A673 (cell line): Measurements from ENCODE around the gene SEC14L5. TPM values are rescaled to one million over a fixed set of nuclear protein-coding genes. Genes with fewer than 3 reads are reported as not detected.

Source experiments
- BruUV-seq: library from RNA; stranded (reverse); fragments of 400-500 nt; replicated peaks from 2 replicates; lab custom pipeline; 2021; lab: Mats Ljungman, UMichigan
- CTCF ChIA-PET: fragments of 300-600 bp; sonication (Branson Sonifier 250); formaldehyde crosslinking; loops from one replicate; lab custom pipeline; 2022; ENCODE audit warnings: antibody characterized with exemption; lab: Charles Lee
- POLR2A ChIA-PET: fragments of 300-600 bp; sonication (Branson Sonifier 250); formaldehyde crosslinking; loops from one replicate; lab custom pipeline; 2022; ENCODE audit warnings: antibody characterized with exemption; ENCODE audit not compliant: low non-redundant PET; lab: Charles Lee
- DNase-seq: peaks from one replicate; pipeline ENCODE4 v3.0.0-alpha.2; 2015; ENCODE audit warnings: low spot score
- H3K27ac ChIP-seq: fragments of 200-600 bp; sonication (generic); 2 replicates; pipeline ENCODE4 v1.5.1; 2016; ENCODE audit warnings: mixed run types, low read depth, mild to moderate bottlenecking, mixed read lengths, antibody characterized with exemption, low read length; ENCODE audit not compliant: poor library complexity, severe bottlenecking
- H3K27me3 ChIP-seq: fragments of 200-600 bp; sonication (generic); replicated peaks from 2 replicates; pipeline ENCODE4 v1.6.1; 2017; ENCODE audit warnings: mixed run types, low read depth, mild to moderate bottlenecking, mixed read lengths, antibody characterized with exemption, low read length; ENCODE audit not compliant: insufficient read depth, poor library complexity
- H3K36me3 ChIP-seq: fragments of 200-600 bp; sonication (generic); 2 replicates; pipeline ENCODE4 v1.6.1; 2016; ENCODE audit warnings: mixed run types, mild to moderate bottlenecking, mixed read lengths, antibody characterized with exemption, low read length; ENCODE audit not compliant: insufficient read depth, poor library complexity, severe bottlenecking
- H3K4me1 ChIP-seq: fragments of 200-600 bp; sonication (generic); 2 replicates; pipeline ENCODE4 v1.6.1; 2017; ENCODE audit warnings: mixed run types, mild to moderate bottlenecking, mixed read lengths, antibody characterized with exemption, low read length; ENCODE audit not compliant: insufficient read depth, poor library complexity, severe bottlenecking
- H3K4me3 ChIP-seq: fragments of 200-600 bp; sonication (generic); 2 replicates; pipeline ENCODE4 v1.5.1; 2016; ENCODE audit warnings: low read depth, mixed run types, mild to moderate bottlenecking, mixed read lengths, low read length; ENCODE audit not compliant: poor library complexity, severe bottlenecking
- H3K9me3 ChIP-seq: fragments of 200-600 bp; sonication (generic); 2 replicates; pipeline ENCODE4 v1.6.1; 2016; ENCODE audit warnings: mixed run types, low read depth, mild to moderate bottlenecking, mixed read lengths, antibody characterized with exemption, low read length; ENCODE audit not compliant: poor library complexity, severe bottlenecking
- CTCF ChIP-seq: fragments of 300-800, 200-600 bp; sonication (generic); conservative IDR thresholded peaks from 2 replicates; pipeline ENCODE4 v1.5.1; 2017; ENCODE audit warnings: low read depth, mild to moderate bottlenecking, antibody characterized with exemption, low read length, moderate library complexity, mixed read lengths
- EZH2 ChIP-seq: fragments of 200-600 bp; sonication (generic); IDR thresholded peaks from 2 replicates; pipeline ENCODE4 v1.6.1; 2017; ENCODE audit warnings: borderline replicate concordance, low read depth, mild to moderate bottlenecking, mixed read lengths, antibody characterized with exemption, low read length; ENCODE audit not compliant: poor library complexity, severe bottlenecking
- intact Hi-C: fragments of 100-400 bp; cut with micrococcal nuclease; formaldehyde crosslinking; loops from one replicate; pipeline ENCODE4 v1.10.0; 2022; ENCODE audit not compliant: unreplicated experiment
- total RNA-seq: library from RNA; stranded (reverse); gene quantifications from 2 replicates; pipeline ENCODE4 v1.2.3, GENCODE V29; 2021

The SEC14L5 gene
- total RNA-seq, 1 experiment from 2014 or later = 0.04 TPM

DNA sequence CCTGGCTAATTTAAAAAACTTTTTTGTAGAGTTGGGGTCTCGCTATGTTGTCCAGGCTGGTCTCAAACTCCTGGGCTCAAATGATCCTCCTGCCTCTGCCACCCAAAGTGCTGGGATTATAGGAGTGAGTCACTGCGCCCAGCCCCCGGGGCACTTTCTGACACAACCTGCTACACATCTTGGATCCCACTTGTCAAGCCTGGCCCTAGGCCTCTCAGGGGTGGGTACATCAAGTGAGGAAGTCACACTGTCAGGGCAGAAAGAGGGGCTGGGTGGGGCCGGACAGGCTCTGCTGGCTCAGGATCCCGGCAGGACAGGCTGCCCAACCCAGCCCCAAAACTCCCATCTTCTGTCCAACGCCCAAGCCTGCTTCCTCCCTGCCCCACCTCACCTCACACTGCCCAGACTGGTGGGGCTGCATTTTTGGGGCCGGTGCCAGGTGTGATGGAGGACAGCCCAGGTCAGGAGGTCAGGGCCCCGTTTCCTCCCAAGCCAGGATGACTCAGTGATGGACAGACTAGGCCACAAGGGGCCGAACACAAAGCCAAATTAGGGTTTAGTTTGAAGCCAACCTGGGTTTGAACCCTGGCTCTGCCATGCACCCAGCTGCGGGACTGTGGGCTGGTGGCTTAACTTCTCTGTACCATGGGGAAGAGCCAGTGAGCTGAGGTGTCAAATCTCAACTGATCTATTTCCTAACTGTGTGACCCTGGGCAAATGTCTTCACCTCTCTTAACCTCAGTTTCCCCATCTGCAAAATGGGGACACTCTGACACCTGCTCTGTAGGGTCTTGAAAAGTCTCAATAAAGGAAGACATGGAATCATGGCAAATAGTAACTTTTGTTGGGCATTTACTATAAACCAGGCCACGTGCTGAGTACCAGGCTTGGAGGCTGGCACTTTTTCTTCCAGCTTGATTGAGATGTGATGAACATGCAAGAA is 12.3 kb upstream of the SEC14L5 start:
- H3K27me3 ChIP-seq = no peaks in the 10 kb centered on the region
- BruUV-seq = no TSS peak
- no peaks in the 10 kb centered on the region for H3K9me3 ChIP-seq
- H3K27ac ChIP-seq = no peak overlapping the region
- ChIA-PET CTCF (no interaction called here), POLR2A (no interaction called here)
- no peaks in the 10 kb centered on the region for H3K36me3 ChIP-seq
- peaks cover 15% of the 10 kb centered on the region for H3K4me1 ChIP-seq
- DNase-seq = peak; percentile 35
- intact Hi-C loops = no loop called here
- H3K4me3 ChIP-seq = no peak overlapping the region
- TF ChIP-seq CTCF = no peak
- TF ChIP-seq EZH2 = no peak

GRCh38 chr16:4946917-4947316 is 11.2 kb upstream of the SEC14L5 start:
- no peak for DNase-seq
- peaks cover 15% of the 10 kb centered on the region for H3K4me1 ChIP-seq
- H3K36me3 ChIP-seq = no peaks in the 10 kb centered on the region
- H3K9me3 ChIP-seq = no peaks in the 10 kb centered on the region
- no TSS peak for BruUV-seq
- ChIA-PET CTCF (no interaction called here), POLR2A (no interaction called here)
- no peaks in the 10 kb centered on the region for H3K27me3 ChIP-seq
- H3K4me3 ChIP-seq = no peak overlapping the region
- TF ChIP-seq EZH2 (no peak), CTCF (no peak)
- H3K27ac ChIP-seq = no peak overlapping the region
- intact Hi-C loops = no loop called here

GRCh38 chr16:4947722-4948503 is 10.2 kb upstream of the SEC14L5 start:
- no peak for DNase-seq
- POLR2A ChIA-PET = interaction anchor here (0.8 kb wide), 1 partner anchor 10 kb away, joined by 5 read pairs; the partner anchor contains the start of gene SEC14L5
- Histone ChIP-seq H3K9me3 (no peaks in the 10 kb centered on the region), H3K36me3 (no peaks in the 10 kb centered on the region), H3K27ac (no peak overlapping the region), H3K27me3 (no peaks in the 10 kb centered on the region), H3K4me3 (no peak overlapping the region), H3K4me1 (peaks cover 14% of the 10 kb centered on the region)
- no peak for TF ChIP-seq EZH2
- no peak for TF ChIP-seq CTCF
- intact Hi-C loops = no loop called here
- BruUV-seq = no TSS peak
- CTCF ChIA-PET = interaction anchor here (0.6 kb wide), 1 partner anchor 289 kb away, joined by 3 read pairs; no protein-coding TSS in a partner anchor
